AG04449 (cell line): ENCODE results near the gene CDHR3.

Experiments
- CTCF ChIA-PET: fragments of 350-600 bp; formaldehyde crosslinking; extraction: SDS; loops from one replicate; lab custom pipeline; 2021; ENCODE audit warnings: antibody characterized with exemption; lab: Yijun Ruan, JAX
- POLR2A ChIA-PET: fragments of 400-600, 350-600 bp; formaldehyde crosslinking; extraction: SDS; loops from one replicate; lab custom pipeline; 2020; ENCODE audit warnings: antibody characterized with exemption, inconsistent platforms; lab: Yijun Ruan, JAX
- DNase-seq: peaks from one replicate; pipeline ENCODE4 v3.0.0-alpha.2; 2010; ENCODE audit warnings: low read depth, low spot score
- H3K4me3 ChIP-seq: 2 replicates; pipeline ENCODE4 v1.5.1; 2011; ENCODE audit warnings: low read depth, mild to moderate bottlenecking, control low read depth, low read length
- TF ChIP-seq, protein P1 (sequence below): IDR thresholded peaks from one replicate; pipeline ENCODE4 v1.5.1; 2011; ENCODE audit warnings: mild to moderate bottlenecking, moderate library complexity, low read length, control low read depth, inconsistent platforms; ENCODE audit not compliant: insufficient read depth; ENCODE audit errors: missing control alignments

The CDHR3 gene

DNA sequence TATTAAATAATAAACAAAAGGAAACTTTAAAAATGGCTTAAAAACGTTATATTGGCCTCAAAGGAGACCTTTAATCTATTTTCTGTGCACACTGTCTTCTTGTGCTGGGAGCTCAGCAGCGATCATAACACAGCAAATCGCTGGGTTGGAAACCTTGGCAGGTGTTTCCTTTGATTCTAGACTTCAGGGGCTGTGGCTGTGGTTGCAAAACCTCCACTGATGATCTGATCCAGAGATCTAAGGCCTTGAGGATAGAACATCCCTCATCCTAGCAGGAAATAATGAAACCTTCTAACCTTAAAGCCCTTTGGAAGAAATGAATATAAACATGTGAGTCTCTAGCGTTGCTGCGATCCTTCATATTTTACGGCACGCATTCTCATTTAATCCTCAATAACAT, 29.8 kb downstream of the CDHR3 start:
- no peak for DNase-seq
- H3K4me3 ChIP-seq, result no peak overlapping the region
- POLR2A ChIA-PET, result no interaction called here
- TF ChIP-seq, protein P1, sequence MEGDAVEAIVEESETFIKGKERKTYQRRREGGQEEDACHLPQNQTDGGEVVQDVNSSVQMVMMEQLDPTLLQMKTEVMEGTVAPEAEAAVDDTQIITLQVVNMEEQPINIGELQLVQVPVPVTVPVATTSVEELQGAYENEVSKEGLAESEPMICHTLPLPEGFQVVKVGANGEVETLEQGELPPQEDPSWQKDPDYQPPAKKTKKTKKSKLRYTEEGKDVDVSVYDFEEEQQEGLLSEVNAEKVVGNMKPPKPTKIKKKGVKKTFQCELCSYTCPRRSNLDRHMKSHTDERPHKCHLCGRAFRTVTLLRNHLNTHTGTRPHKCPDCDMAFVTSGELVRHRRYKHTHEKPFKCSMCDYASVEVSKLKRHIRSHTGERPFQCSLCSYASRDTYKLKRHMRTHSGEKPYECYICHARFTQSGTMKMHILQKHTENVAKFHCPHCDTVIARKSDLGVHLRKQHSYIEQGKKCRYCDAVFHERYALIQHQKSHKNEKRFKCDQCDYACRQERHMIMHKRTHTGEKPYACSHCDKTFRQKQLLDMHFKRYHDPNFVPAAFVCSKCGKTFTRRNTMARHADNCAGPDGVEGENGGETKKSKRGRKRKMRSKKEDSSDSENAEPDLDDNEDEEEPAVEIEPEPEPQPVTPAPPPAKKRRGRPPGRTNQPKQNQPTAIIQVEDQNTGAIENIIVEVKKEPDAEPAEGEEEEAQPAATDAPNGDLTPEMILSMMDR, result no peak
- CTCF ChIA-PET, result interaction anchor here (1.1 to 2.4 kb wide), 2 partner anchors 17 kb away, joined by 3 to 7 read pairs; no protein-coding TSS in a partner anchor

DNA sequence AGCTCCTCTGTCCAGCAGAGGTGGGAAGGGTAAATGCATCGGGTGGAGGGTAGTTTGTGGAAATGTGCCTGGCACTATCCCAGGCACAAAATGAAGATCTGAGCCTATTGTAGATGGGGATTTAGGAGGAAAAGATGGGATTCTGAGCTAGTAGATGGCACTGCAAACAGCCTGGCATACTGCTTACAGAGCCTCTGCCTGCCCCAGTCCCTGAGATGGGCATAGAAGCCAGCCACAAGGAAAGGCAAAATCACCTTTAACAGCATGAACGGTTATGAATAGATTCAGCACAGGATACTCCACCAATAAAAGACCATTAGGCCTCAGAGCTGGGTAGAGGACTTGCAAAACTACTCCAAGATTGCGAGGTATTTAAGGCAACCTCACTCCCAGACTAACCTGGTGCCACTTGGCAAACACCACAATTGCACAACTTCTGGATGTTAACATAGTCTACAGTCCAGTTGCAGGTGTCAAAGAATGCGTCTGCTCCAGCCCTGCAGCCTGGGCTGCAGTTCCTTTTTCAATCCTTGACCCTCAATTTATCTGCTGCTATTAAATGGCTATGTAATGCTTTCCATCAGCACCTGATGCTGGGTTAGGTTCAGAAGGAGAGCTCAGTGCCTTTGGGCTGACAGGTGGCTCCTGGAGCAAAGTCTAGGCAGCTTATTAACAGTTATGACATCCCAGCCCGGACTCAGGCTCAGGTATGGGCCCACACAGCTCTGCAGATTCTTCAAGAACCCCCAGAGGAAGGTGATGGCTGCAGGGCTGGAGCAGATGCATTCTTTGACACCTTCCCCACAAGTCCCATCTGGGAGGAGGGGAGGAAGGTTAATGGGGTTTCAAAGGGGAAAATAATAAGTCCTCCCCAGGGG, 34.0 kb downstream of the CDHR3 start:
- no peak overlapping the region for H3K4me3 ChIP-seq
- DNase-seq, result no peak
- CTCF ChIA-PET, result interaction anchor here (6.1 kb wide), 1 partner anchor 12 kb away, joined by 39 read pairs; no protein-coding TSS in a partner anchor
- TF ChIP-seq, protein P1, result no peak
- POLR2A ChIA-PET, result no interaction called here

DNA sequence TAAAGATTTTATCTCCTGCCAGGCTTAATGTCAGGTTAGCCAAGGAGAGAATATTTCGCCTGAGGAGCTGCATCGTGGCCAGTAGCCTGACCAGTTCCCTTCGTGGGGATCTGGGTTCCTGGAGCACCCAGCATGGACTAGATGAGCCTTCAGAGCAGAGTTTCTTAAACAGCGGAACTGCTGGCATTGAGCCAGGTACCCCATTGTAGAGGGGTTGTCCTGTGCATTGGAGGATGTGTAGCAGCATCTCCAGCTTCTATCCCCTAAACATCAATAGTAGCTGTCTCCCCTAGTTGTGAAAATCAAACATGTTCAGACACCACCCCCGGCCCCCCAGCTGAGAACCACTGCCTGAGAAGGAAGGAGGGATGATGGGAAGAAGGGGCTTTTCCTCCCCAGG, 36.2 kb downstream of the CDHR3 start:
- no peak for DNase-seq
- TF ChIP-seq, protein P1, result no peak
- ChIA-PET POLR2A (no interaction called here), CTCF (interaction anchor here (1.7 to 6.1 kb wide), 3 partner anchors 9 to 238 kb away, joined by 5 to 39 read pairs (median 6); no protein-coding TSS in a partner anchor)
- no peak overlapping the region for H3K4me3 ChIP-seq

DNA sequence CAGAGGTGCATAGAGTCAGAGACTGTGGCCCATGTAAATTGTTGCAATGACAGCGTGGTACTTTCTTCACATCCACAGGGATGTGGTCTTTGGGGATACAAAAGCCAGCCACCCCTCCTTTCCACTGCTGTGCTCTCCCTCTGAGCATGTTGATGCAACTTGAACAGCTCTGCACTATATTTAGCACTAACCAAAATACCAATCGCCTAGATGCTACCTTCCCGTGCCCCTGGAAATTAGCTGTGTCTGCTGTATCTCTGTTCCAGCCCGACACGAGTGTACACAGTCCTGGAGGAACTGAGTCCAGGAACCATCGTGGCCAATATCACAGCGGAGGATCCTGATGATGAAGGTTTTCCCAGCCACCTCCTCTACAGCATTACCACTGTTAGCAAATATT, 38.1 kb downstream of the CDHR3 start:
- no peak for DNase-seq
- CTCF ChIA-PET, result interaction anchor here (1.0 to 6.1 kb wide), 2 partner anchors 7 to 11 kb away, joined by 4 to 39 read pairs; no protein-coding TSS in a partner anchor
- POLR2A ChIA-PET, result no interaction called here
- TF ChIP-seq, protein P1, result no peak
- H3K4me3 ChIP-seq, result no peak overlapping the region

GRCh38 chr7:106001886-106002285, 38.8 kb downstream of the CDHR3 start:
- ChIA-PET POLR2A (no interaction called here), CTCF (interaction anchor here (1.0 kb wide), 1 partner anchor 11 kb away, joined by 4 read pairs; no protein-coding TSS in a partner anchor)
- TF ChIP-seq, protein P1, result no peak
- H3K4me3 ChIP-seq, result no peak overlapping the region
- DNase-seq, result no peak

DNA sequence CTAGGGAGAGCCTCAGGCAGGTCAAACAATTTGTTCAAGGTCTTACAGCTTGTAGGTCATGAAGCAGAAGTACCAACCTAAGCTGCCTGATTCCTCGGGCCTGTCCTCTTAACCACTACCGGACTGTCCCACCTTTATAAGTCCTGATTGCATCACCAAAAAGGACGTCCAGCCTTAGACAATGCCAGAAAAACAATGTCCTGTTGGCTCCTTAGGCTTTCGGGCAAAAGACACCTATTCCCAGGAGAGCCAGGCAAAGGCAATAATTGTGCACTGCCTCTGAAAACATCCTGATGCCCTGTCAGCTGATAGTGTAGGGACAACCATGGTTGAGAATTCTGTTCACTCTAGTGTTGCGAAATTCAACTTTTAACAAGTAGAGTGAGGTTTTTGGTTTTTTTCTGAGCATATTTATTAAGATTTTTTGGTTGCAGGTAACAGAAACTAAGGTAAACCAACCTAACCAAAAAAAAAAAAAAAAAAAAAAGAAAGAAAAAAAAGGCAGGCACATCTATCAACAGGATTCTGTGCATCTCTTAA, 40.5 kb downstream of the CDHR3 start:
- H3K4me3 ChIP-seq, result no peak overlapping the region
- CTCF ChIA-PET, result interaction anchor here (1.2 to 1.9 kb wide), 2 partner anchors 9 to 351 kb away, joined by 3 to 5 read pairs; no protein-coding TSS in a partner anchor
- POLR2A ChIA-PET, result no interaction called here
- DNase-seq, result no peak
- TF ChIP-seq, protein P1, result no peak
